BE2C (cell line): Measurements from ENCODE around the gene POLR2J.

ENCODE experiments used
- DNase-seq: peaks from one replicate; pipeline ENCODE4 v3.0.0-alpha.2; 2020
- H3K27me3 ChIP-seq: fragments of 250-450 bp; sonication (Bioruptor Pico); 2 replicates; pipeline ENCODE4 v1.5.1; 2020; ENCODE audit warnings: mild to moderate bottlenecking
- H3K36me3 ChIP-seq: fragments of 250-450 bp; sonication (Bioruptor Pico); 2 replicates; pipeline ENCODE4 v1.5.1; 2020; ENCODE audit warnings: mild to moderate bottlenecking
- H3K4me1 ChIP-seq: fragments of 250-450 bp; sonication (Bioruptor Pico); 2 replicates; pipeline ENCODE4 v1.5.1; 2020
- H3K4me3 ChIP-seq: 2 replicates; pipeline ENCODE4 v1.5.1; 2011; ENCODE audit warnings: low read depth, low read length
- H3K9me3 ChIP-seq: fragments of 250-450 bp; sonication (Bioruptor Pico); 2 replicates; pipeline ENCODE4 v1.5.1; 2020
- CTCF ChIP-seq: IDR thresholded peaks from 2 replicates; pipeline ENCODE4 v1.5.1; 2012; ENCODE audit warnings: mild to moderate bottlenecking, low read depth, low read length

Gene POLR2J

GRCh38 chr7:102432442-102433218, 46.1 kb downstream of the POLR2J start:
- DNase-seq: no peak

GRCh38 chr7:102431617-102432298, 47.0 kb downstream of the POLR2J start:
- no peak for DNase-seq
- H3K9me3 ChIP-seq: no peaks in the 10 kb centered on the region
- H3K27me3 ChIP-seq: no peaks in the 10 kb centered on the region
- no peaks in the 10 kb centered on the region; the same call in 1 of the 2 replicates for H3K4me1 ChIP-seq
- H3K4me3 ChIP-seq: no peak overlapping the region
- TF ChIP-seq CTCF: no peak
- H3K36me3 ChIP-seq: peaks cover 8% of the 10 kb centered on the region

More at GRCh38 chr7:102432442-102433218, 46.1 kb downstream of the POLR2J start:
- Histone ChIP-seq H3K9me3 (no peaks in the 10 kb centered on the region), H3K4me1 (no peaks in the 10 kb centered on the region; the same call in 1 of the 2 replicates), H3K27me3 (no peaks in the 10 kb centered on the region), H3K36me3 (no peaks in the 10 kb centered on the region; the same call in 1 of the 2 replicates), H3K4me3 (peak overlapping the region; percentile 57)
- TF ChIP-seq CTCF: no peak

- Histone ChIP-seq H3K27me3 (no peaks in the 10 kb centered on the region), H3K9me3 (no peaks in the 10 kb centered on the region), H3K4me1 (no peaks in the 10 kb centered on the region; the same call in 1 of the 2 replicates), H3K4me3 (no peak overlapping the region), H3K36me3 (peaks cover 28% of the 10 kb centered on the region)
- DNase-seq: no peak
- TF ChIP-seq CTCF: no peak
Observed at GRCh38 chr7:102429141-102429899, 49.4 kb downstream of the POLR2J start.

- TF ChIP-seq CTCF: no peak
- peaks cover 34% of the 10 kb centered on the region for H3K36me3 ChIP-seq
- H3K9me3 ChIP-seq: no peaks in the 10 kb centered on the region
- no peak overlapping the region for H3K4me3 ChIP-seq
- H3K4me1 ChIP-seq: no peaks in the 10 kb centered on the region
- H3K27me3 ChIP-seq: no peaks in the 10 kb centered on the region
- DNase-seq: no peak
Observed at GRCh38 chr7:102427019-102427405, 51.7 kb downstream of the POLR2J start.

- peaks cover 37% of the 10 kb centered on the region for H3K36me3 ChIP-seq
- no peaks in the 10 kb centered on the region for H3K4me1 ChIP-seq
- no peaks in the 10 kb centered on the region for H3K9me3 ChIP-seq
- no peak for DNase-seq
- no peak overlapping the region for H3K4me3 ChIP-seq
- TF ChIP-seq CTCF: no peak
- no peaks in the 10 kb centered on the region for H3K27me3 ChIP-seq
Observed at GRCh38 chr7:102426268-102427018, 52.3 kb downstream of the POLR2J start.
